ENCODE results near the gene UCHL5. TPM values are rescaled to one million over a fixed set of nuclear protein-coding genes. Genes with fewer than 3 reads are reported as not detected.

UCHL5 gene
- total RNA-seq, 1 donor from 2014 or later = 25.9 TPM

- no peak overlapping the region for H3K27ac Mint-ChIP-seq (ENCODE audit: unreplicated experiment)
- H3K27me3 Mint-ChIP-seq (ENCODE audit: unreplicated experiment) = no peaks in the 10 kb centered on the region
- no peak overlapping the region for H3K4me3 Mint-ChIP-seq (ENCODE audit: unreplicated experiment)
- no peaks in the 10 kb centered on the region for H3K9me3 Mint-ChIP-seq (ENCODE audit: unreplicated experiment)
- H3K4me1 Mint-ChIP-seq (ENCODE audit: low read depth, unreplicated experiment) = no peaks in the 10 kb centered on the region
- H3K36me3 Mint-ChIP-seq (ENCODE audit: unreplicated experiment) = no peaks in the 10 kb centered on the region
- no peak for DNase-seq
- no peak for TF ChIP-seq CTCF (IDR thresholded peaks at IDR 0.05; ENCODE audit: partially characterized antibody, unreplicated experiment)
These were observed 28.7 kb upstream of the UCHL5 start for GRCh38 chr1:193087893-193088292.

GRCh38 chr1:193086342-193086741, 27.2 kb upstream of the UCHL5 start:
- no peaks in the 10 kb centered on the region for H3K36me3 Mint-ChIP-seq (ENCODE audit: unreplicated experiment)
- no peak for TF ChIP-seq CTCF (IDR thresholded peaks at IDR 0.05; ENCODE audit: partially characterized antibody, unreplicated experiment)
- no peak overlapping the region for H3K4me3 Mint-ChIP-seq (ENCODE audit: unreplicated experiment)
- DNase-seq = no peak
- no peaks in the 10 kb centered on the region for H3K4me1 Mint-ChIP-seq (ENCODE audit: low read depth, unreplicated experiment)
- H3K9me3 Mint-ChIP-seq (ENCODE audit: unreplicated experiment) = no peaks in the 10 kb centered on the region
- H3K27ac Mint-ChIP-seq (ENCODE audit: unreplicated experiment) = no peak overlapping the region
- no peaks in the 10 kb centered on the region for H3K27me3 Mint-ChIP-seq (ENCODE audit: unreplicated experiment)

DNA sequence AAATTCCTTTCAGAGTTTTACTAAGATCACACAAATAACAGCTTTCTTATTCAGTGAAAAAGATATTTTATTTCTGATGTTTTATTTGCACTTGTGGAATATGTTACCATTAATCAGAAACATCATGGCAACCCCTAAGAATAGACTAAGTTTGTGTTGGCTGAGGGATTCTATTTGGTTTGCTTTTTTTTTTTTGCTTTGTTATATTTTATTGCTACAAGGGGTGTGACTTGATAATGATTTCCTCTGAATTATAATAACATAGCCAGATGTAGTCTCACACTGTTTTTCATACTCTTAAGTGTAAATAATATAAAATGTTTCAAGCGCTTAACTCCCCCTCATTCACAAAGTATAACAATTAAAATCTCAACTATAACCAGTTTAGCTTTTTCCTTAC, 26.1 kb upstream of the UCHL5 start:
- Mint-ChIP-seq H3K4me3 (ENCODE audit: unreplicated experiment) (no peak overlapping the region), H3K4me1 (ENCODE audit: low read depth, unreplicated experiment) (no peaks in the 10 kb centered on the region), H3K36me3 (ENCODE audit: unreplicated experiment) (no peaks in the 10 kb centered on the region), H3K27ac (ENCODE audit: unreplicated experiment) (no peak overlapping the region), H3K9me3 (ENCODE audit: unreplicated experiment) (no peaks in the 10 kb centered on the region), H3K27me3 (ENCODE audit: unreplicated experiment) (no peaks in the 10 kb centered on the region)
- no peak for TF ChIP-seq CTCF (IDR thresholded peaks at IDR 0.05; ENCODE audit: partially characterized antibody, unreplicated experiment)
- DNase-seq = no peak

- TF ChIP-seq CTCF (IDR thresholded peaks at IDR 0.05; ENCODE audit: partially characterized antibody, unreplicated experiment) = no peak
- Mint-ChIP-seq H3K27me3 (ENCODE audit: unreplicated experiment) (no peaks in the 10 kb centered on the region), H3K36me3 (ENCODE audit: unreplicated experiment) (no peaks in the 10 kb centered on the region), H3K4me3 (ENCODE audit: unreplicated experiment) (no peak overlapping the region), H3K4me1 (ENCODE audit: low read depth, unreplicated experiment) (no peaks in the 10 kb centered on the region), H3K27ac (ENCODE audit: unreplicated experiment) (no peak overlapping the region), H3K9me3 (ENCODE audit: unreplicated experiment) (no peaks in the 10 kb centered on the region)
- no peak for DNase-seq
These were observed 24.4 kb upstream of the UCHL5 start for GRCh38 chr1:193083365-193084088.

- H3K27ac Mint-ChIP-seq (ENCODE audit: unreplicated experiment) = no peak overlapping the region
- no peak overlapping the region for H3K4me3 Mint-ChIP-seq (ENCODE audit: unreplicated experiment)
- H3K9me3 Mint-ChIP-seq (ENCODE audit: unreplicated experiment) = peaks cover 2% of the 10 kb centered on the region
- TF ChIP-seq CTCF (IDR thresholded peaks at IDR 0.05; ENCODE audit: partially characterized antibody, unreplicated experiment) = no peak
- peaks cover 13% of the 10 kb centered on the region for H3K36me3 Mint-ChIP-seq (ENCODE audit: unreplicated experiment)
- no peak for DNase-seq
- H3K27me3 Mint-ChIP-seq (ENCODE audit: unreplicated experiment) = no peaks in the 10 kb centered on the region
- H3K4me1 Mint-ChIP-seq (ENCODE audit: low read depth, unreplicated experiment) = no peaks in the 10 kb centered on the region
These were observed 20.0 kb upstream of the UCHL5 start for GRCh38 chr1:193079187-193079586.

All from glutamatergic neuron (in vitro differentiated cells).